Sigmoid colon (tissue), 7 donors: ENCODE measurements around the gene PSMD13. TPM values are rescaled to one million over a fixed set of nuclear protein-coding genes. Genes with fewer than 3 reads are reported as not detected.
A peak's percentile ranks its signal among the peaks of the same experiment; 100 is the strongest.

Experiments
- DNase-seq: peaks from one replicate; pipeline ENCODE4 v3.0.0-alpha.2; 2019
- H3K27ac ChIP-seq, 4 donors: fragments of 200-600 bp; sonication (generic); one replicate each; pipeline ENCODE4 v1.5.1; 2016 to 2019; ENCODE audit warnings: mild to moderate bottlenecking in 1 of 4
- H3K27me3 ChIP-seq, 3 donors: fragments of 200-600 bp; sonication (generic); one replicate each; pipeline ENCODE4 v1.5.1; 2019; ENCODE audit warnings: mild to moderate bottlenecking in 1 of 3
- H3K36me3 ChIP-seq, 4 donors: fragments of 200-600 bp; sonication (generic); one replicate each; pipeline ENCODE4 v1.5.1; 2016 to 2019
- H3K4me1 ChIP-seq, 4 donors: fragments of 200-600 bp; sonication (generic); one replicate each; pipeline ENCODE4 v1.5.1; 2017 to 2019
- H3K4me3 ChIP-seq, 4 donors: fragments of 200-600 bp; sonication (generic); one replicate each; pipeline ENCODE4 v1.5.1; 2017 to 2019; ENCODE audit warnings: mild to moderate bottlenecking in 2 of 4, moderate library complexity in 1 of 4
- H3K9me3 ChIP-seq, 4 donors: fragments of 200-600 bp in 3 of 4; sonication (generic) in 3 of 4; one replicate each; pipeline versions ENCODE4 v1.5.1 to v1.6.1; 2013 to 2019
- EP300 ChIP-seq, 4 donors: sonication (generic); formaldehyde crosslinking; IDR thresholded peaks; one replicate each; pipeline ENCODE4 v1.6.1; 2017; ENCODE audit warnings: antibody characterized with exemption in 4 of 4
- POLR2A ChIP-seq, 2 donors: fragments of 450-650 bp; IDR thresholded peaks; one replicate each; pipeline ENCODE4 v1.6.1; 2016; ENCODE audit warnings: antibody characterized with exemption in 2 of 2, mild to moderate bottlenecking in 2 of 2, moderate library complexity in 2 of 2
- POLR2AphosphoS5 ChIP-seq, 4 donors: sonication (generic); formaldehyde crosslinking; IDR thresholded peaks; one replicate each; pipeline ENCODE4 v1.6.1; 2017; ENCODE audit warnings: antibody characterized with exemption in 4 of 4
- WGBS, 2 donors: extraction: QIAGEN DNeasy Blood & Tissue Kit; methylation state at CpG; one replicate each; pipeline ENCODE4 v1.1.7; 2013; 5-methylcytosine and 5-hydroxymethylcytosine counted together
- intact Hi-C: fragments of 100-400 bp; cut with DNase I; formaldehyde crosslinking; loops from one replicate; pipeline ENCODE4 v1.15.1; 2023
- polyA plus RNA-seq, 3 donors: library from polyadenylated mRNA; stranded (reverse); fragments of 200-250 nt; gene quantifications; one replicate each; pipeline ENCODE4 v1.2.3, GENCODE V29; 2013
- total RNA-seq, 4 donors: library from RNA; depleted of rRNA; stranded (reverse); fragments of >200 nt; gene quantifications; one replicate each; pipeline ENCODE4 v1.1.0, GENCODE V29; 2016
- TF ChIP-seq, protein P1 (sequence below), 4 experiments: fragments of 450-650 bp in 3 of 4; fragments of 200-600 bp in 1 of 4; IDR thresholded peaks; one replicate each; pipeline ENCODE4 v1.5.1; 2016 to 2019; ENCODE audit warnings: antibody characterized with exemption in 4 of 4, mild to moderate bottlenecking in 3 of 4, moderate library complexity in 2 of 4
- donor health status: healthy with polysubstance abuse.
- donor health status: Bipolar disorder and iron deficiency.
- donor health status: healthy.

The PSMD13 gene
- total and polyA plus RNA-seq, 7 donors, result 86.2 to 180 (median 111) TPM

DNA sequence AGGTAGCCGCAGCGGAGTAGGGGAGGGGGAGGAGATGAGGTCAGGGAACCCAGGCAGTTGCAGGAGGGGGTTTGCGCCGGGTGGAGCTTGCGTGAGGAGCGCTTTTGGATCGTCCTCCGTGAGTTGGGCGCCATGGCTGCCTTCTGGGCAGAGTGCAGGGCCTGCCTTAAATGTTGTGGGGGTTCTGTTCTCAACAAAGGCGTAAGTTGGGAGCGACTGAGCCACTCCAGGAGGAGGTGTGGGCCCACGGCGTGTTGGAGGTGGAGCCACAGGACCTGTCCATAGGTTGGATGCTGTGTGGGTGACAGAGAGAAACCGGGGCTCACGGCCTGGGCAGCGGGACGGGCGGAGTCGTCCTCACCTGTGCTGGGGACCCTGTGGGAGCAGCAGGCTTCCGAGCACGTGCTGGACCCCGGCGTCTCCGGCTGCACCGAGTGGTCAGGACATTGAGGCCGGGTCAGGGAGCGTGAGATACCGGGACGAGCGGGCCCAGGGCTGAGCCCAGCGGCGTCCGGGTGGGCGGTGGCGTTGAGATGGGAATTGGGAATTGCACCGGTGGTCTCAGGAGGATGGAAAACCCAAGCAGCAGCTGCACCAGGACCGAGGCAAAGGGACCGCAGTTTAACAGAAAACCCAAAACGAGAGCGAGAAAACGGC lies 51.2 kb downstream of the PSMD13 start:
- peaks cover 0 to 21% (median 17%) of the 10 kb centered on the region in 4 donors for H3K4me1 ChIP-seq
- peaks cover 0 to 4% (median 0%) of the 10 kb centered on the region in 4 donors for H3K36me3 ChIP-seq
- peak overlapping the region in 3 of 4 donors; percentile 42 to 70 (median 64) for H3K27ac ChIP-seq
- TF ChIP-seq POLR2A (IDR thresholded peaks at IDR 0.05) (no peak), EP300 (IDR thresholded peaks at IDR 0.05) (no peak), POLR2AphosphoS5 (IDR thresholded peaks at IDR 0.05) (no peak)
- TF ChIP-seq, protein P1, sequence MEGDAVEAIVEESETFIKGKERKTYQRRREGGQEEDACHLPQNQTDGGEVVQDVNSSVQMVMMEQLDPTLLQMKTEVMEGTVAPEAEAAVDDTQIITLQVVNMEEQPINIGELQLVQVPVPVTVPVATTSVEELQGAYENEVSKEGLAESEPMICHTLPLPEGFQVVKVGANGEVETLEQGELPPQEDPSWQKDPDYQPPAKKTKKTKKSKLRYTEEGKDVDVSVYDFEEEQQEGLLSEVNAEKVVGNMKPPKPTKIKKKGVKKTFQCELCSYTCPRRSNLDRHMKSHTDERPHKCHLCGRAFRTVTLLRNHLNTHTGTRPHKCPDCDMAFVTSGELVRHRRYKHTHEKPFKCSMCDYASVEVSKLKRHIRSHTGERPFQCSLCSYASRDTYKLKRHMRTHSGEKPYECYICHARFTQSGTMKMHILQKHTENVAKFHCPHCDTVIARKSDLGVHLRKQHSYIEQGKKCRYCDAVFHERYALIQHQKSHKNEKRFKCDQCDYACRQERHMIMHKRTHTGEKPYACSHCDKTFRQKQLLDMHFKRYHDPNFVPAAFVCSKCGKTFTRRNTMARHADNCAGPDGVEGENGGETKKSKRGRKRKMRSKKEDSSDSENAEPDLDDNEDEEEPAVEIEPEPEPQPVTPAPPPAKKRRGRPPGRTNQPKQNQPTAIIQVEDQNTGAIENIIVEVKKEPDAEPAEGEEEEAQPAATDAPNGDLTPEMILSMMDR (IDR thresholded peaks at IDR 0.05), result no peak
- H3K9me3 ChIP-seq, result no peaks in the 10 kb centered on the region
- peak overlapping the region; percentile 46 to 77 (median 68) for H3K4me3 ChIP-seq
- intact Hi-C loops, result loop anchor here (2.0 to 5.0 kb wide), 4 partner anchors 36 to 164 kb away; partner anchors contain the start of genes PSMD13, PTDSS2 and SIRT3
- peak; percentile 64 for DNase-seq
- WGBS, 2 donors, result 10 to 17% methylated on average over 41 of the region's 41 CpGs
- H3K27me3 ChIP-seq, result peaks cover 6 to 47% (median 21%) of the 10 kb centered on the region in 3 donors

DNA sequence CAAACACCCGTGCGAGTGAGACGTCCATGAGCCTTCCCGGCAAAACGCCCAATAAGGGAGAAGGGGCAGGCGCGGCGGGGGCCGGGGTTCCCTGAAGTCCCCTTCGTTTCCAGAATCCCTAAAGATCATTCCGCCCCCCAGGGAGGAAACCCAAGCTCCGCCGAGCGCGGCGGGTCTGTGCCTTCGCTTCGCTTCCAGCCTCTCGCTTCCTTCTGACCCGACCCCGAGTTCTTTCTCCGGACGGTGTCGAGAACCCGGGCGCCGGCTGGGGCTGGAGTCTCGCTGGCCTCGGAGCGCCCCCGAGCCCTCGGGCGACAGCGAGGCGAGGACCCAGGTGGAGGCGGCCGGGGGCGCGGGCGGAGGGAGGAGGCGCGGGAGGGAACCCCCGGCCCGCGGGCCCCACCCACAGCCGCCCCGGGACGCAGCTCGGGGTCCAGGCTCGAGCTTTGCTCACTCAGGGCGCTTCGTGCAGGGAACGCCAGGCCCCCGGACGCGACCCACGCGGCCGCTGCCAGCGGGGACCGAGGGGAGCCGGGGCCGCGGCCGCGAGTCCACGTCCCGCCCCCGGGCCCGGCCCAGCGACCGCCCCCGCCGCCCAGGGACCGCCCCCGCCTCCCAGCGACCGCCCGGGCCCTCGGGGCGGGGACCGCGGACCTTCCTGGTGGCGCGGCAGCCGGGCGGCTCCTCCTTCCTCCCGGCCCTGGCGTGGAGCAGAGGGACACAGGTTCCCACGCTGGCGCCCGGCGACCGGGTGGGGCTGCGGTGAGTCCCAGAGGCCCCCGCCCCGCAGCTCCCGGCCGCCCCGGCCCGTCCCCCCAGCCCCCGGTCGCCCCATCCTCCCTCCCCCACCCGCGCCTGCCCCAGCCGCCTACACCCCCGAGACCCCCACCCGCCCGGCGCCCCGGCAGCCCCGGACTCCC lies 52.0 kb downstream of the PSMD13 start, which contains the start of gene PGGHG:
TSS of gene PGGHG (plus strand) at position 649 of the 920 bp plus-strand sequence. CDS start 691 bp downstream, outside the sequence.
- H3K27ac ChIP-seq, result peak within 1 kb of the TSS; percentile 50 to 70 (median 66)
- H3K27me3 ChIP-seq, result peaks cover 6 to 40% (median 19%) of the 10 kb centered on the region in 3 donors
- peaks cover 0 to 21% (median 17%) of the 10 kb centered on the region in 4 donors for H3K4me1 ChIP-seq
- H3K36me3 ChIP-seq, result peaks cover 0 to 11% (median 0%) of the 10 kb centered on the region in 4 donors
- WGBS, 2 donors, result 1% methylated on average over 112 of the region's 112 CpGs
- peak within 1 kb of the TSS; percentile 46 to 77 (median 68) for H3K4me3 ChIP-seq
- DNase-seq, result peak; percentile 87
- intact Hi-C loops, result loop anchor here (2.0 to 5.0 kb wide), 4 partner anchors 36 to 164 kb away; partner anchors contain the start of genes PSMD13, PTDSS2 and SIRT3
- no peaks in the 10 kb centered on the region for H3K9me3 ChIP-seq
- peak in 2 of 4 donors; percentile 12 to 35 for TF ChIP-seq POLR2AphosphoS5 (IDR thresholded peaks at IDR 0.05)
- TF ChIP-seq, protein P1 (IDR thresholded peaks at IDR 0.05), result no peak

GRCh38 chr11:289398-289711 lies 52.6 kb downstream of the PSMD13 start:
- WGBS, 2 donors, result 13 to 20% methylated on average over 14 of the region's 14 CpGs
- DNase-seq, result peak; percentile 67
- intact Hi-C loops, result loop anchor here (2.0 to 5.0 kb wide), 4 partner anchors 37 to 163 kb away; partner anchors contain the start of genes PSMD13, PTDSS2 and SIRT3

More at GRCh38 chr11:289398-289711, 52.6 kb downstream of the PSMD13 start:
- H3K4me3 ChIP-seq, result peak overlapping the region; percentile 46 to 77 (median 68)
- H3K27me3 ChIP-seq, result peaks cover 4 to 34% (median 13%) of the 10 kb centered on the region in 3 donors
- H3K9me3 ChIP-seq, result no peaks in the 10 kb centered on the region
- peaks cover 0 to 21% (median 17%) of the 10 kb centered on the region in 4 donors for H3K4me1 ChIP-seq
- H3K27ac ChIP-seq, result peak overlapping the region; percentile 50 to 70 (median 64)
- TF ChIP-seq, protein P1 (IDR thresholded peaks at IDR 0.05), result no peak
- TF ChIP-seq POLR2AphosphoS5 (IDR thresholded peaks at IDR 0.05), result no peak
- no peak for TF ChIP-seq EP300 (IDR thresholded peaks at IDR 0.05)
- TF ChIP-seq POLR2A (IDR thresholded peaks at IDR 0.05), result no peak
- peaks cover 0 to 14% (median 0%) of the 10 kb centered on the region in 4 donors for H3K36me3 ChIP-seq
